B cell (primary cell): Measurements from ENCODE around the gene HLA-A. TPM values are rescaled to one million over a fixed set of nuclear protein-coding genes. Genes with fewer than 3 reads are reported as not detected.

ENCODE experiments used
- ATAC-seq: fragments of 200-7000 bp; cut with Tn5 transposase; one replicate; pipeline ENCODE4 v1.10.0; 2021; ENCODE audit warnings: low read depth, mild to moderate bottlenecking, moderate number of reproducible peaks, moderate library complexity
- CTCF ChIA-PET: fragments of 350-600 bp; sonication (Branson Sonifier 250); formaldehyde crosslinking; loops from one replicate; lab custom pipeline; 2021; ENCODE audit warnings: antibody characterized with exemption, inconsistent platforms; lab: Charles Lee
- POLR2A ChIA-PET: fragments of 350-600 bp; sonication (Branson Sonifier 250); formaldehyde crosslinking; loops from one replicate; lab custom pipeline; 2021; ENCODE audit warnings: antibody characterized with exemption; lab: Charles Lee
- DNase-seq: peaks from one replicate; pipeline ENCODE4 v3.0.0; 2013
- H2AFZ ChIP-seq: 2 replicates; pipeline ENCODE4 v1.6.1; 2012; ENCODE audit warnings: mild to moderate bottlenecking, low read depth, low read length; ENCODE audit not compliant: insufficient read depth, poor library complexity, severe bottlenecking
- H3K27ac ChIP-seq, 2 donors: 1 replicate in 1 of 2; 2 replicates in 1 of 2; pipeline ENCODE4 v1.5.1; 2012 to 2013; ENCODE audit warnings: low read length in 2 of 2, mild to moderate bottlenecking in 2 of 2, moderate library complexity in 1 of 2
- H3K27me3 ChIP-seq, 4 experiments: fragments of 200-600 bp in 1 of 4; sonication (generic) in 1 of 4; replicated peaks in 1 of 4; 1 replicate in 2 of 4; 2 replicates in 2 of 4; pipeline versions ENCODE4 v1.6.1 to v1.7.0; 2013 to 2016; ENCODE audit warnings: low read length in 3 of 4, mild to moderate bottlenecking in 2 of 4, mixed read lengths in 1 of 4, moderate library complexity in 1 of 4; ENCODE audit not compliant: insufficient read depth in 4 of 4, control insufficient read depth in 3 of 4; ENCODE audit errors: control extremely low read depth in 1 of 4
- H3K36me3 ChIP-seq, 2 experiments: replicated peaks in 1 of 2; 1 replicate in 1 of 2; 2 replicates in 1 of 2; pipeline versions ENCODE4 v1.6.1 to v1.7.1; 2013; ENCODE audit warnings: low read length in 1 of 2; ENCODE audit not compliant: insufficient read depth in 2 of 2, control insufficient read depth in 1 of 2; ENCODE audit errors: control extremely low read depth in 1 of 2, extremely low read depth in 1 of 2
- H3K4me1 ChIP-seq, 2 donors: fragments of 200-600 bp in 1 of 2; sonication (generic) in 1 of 2; 1 replicate in 1 of 2; 2 replicates in 1 of 2; pipeline versions ENCODE4 v1.5.1 to v1.6.1; 2013 to 2017; ENCODE audit warnings: low read length in 2 of 2; ENCODE audit not compliant: control insufficient read depth in 2 of 2, insufficient read depth in 2 of 2
- H3K4me2 ChIP-seq: replicated peaks from 2 replicates; pipeline ENCODE3; 2012; ENCODE audit warnings: mild to moderate bottlenecking, low read depth, low read length; ENCODE audit not compliant: poor library complexity, severe bottlenecking
- H3K4me3 ChIP-seq, 5 experiments: fragments of 200-600 bp in 1 of 5; sonication (generic) in 1 of 5; 1 replicate in 3 of 5; 2 replicates in 2 of 5; pipeline versions ENCODE4 v1.5.1 to v1.7.0; 2011 to 2016; ENCODE audit warnings: low read length in 4 of 5, mild to moderate bottlenecking in 4 of 5, low read depth in 2 of 5, control low read depth in 1 of 5, moderate library complexity in 1 of 5; ENCODE audit not compliant: insufficient read depth in 1 of 5; ENCODE audit errors: control extremely low read depth in 1 of 5, extremely low read depth in 1 of 5
- H3K79me2 ChIP-seq: fragments of 200-600 bp; sonication (generic); one replicate; pipeline ENCODE4 v1.6.0; 2016; ENCODE audit warnings: low read length; ENCODE audit not compliant: control insufficient read depth, insufficient read depth
- H3K9ac ChIP-seq: fragments of 200-600 bp; sonication (generic); 2 replicates; pipeline ENCODE4 v1.6.1; 2017; ENCODE audit warnings: mild to moderate bottlenecking, low read length, moderate library complexity
- H3K9me3 ChIP-seq, 3 donors: one replicate each; pipeline versions ENCODE4 v1.6.1 to v1.7.1; 2013; ENCODE audit warnings: low read length in 2 of 3; ENCODE audit not compliant: control insufficient read depth in 2 of 3, insufficient read depth in 1 of 3; ENCODE audit errors: control extremely low read depth in 1 of 3
- H4K20me1 ChIP-seq: 2 replicates; pipeline ENCODE4 v1.6.0; 2012; ENCODE audit warnings: mild to moderate bottlenecking, low read length; ENCODE audit not compliant: insufficient read depth, control insufficient read depth, poor library complexity, severe bottlenecking
- H3K27ac Mint-ChIP-seq: one replicate; pipeline ENCODE4 v1.8.0; 2021; ENCODE audit warnings: mixed read lengths
- H3K27me3 Mint-ChIP-seq: one replicate; pipeline ENCODE4 v1.8.0; 2021; ENCODE audit warnings: mixed read lengths
- H3K4me1 Mint-ChIP-seq: one replicate; pipeline ENCODE4 v1.8.0; 2021; ENCODE audit warnings: mixed read lengths
- H3K4me3 Mint-ChIP-seq: one replicate; pipeline ENCODE4 v1.8.0; 2021; ENCODE audit warnings: mixed read lengths
- H3K9me3 Mint-ChIP-seq: one replicate; pipeline ENCODE4 v1.8.0; 2022; ENCODE audit warnings: mixed read lengths; ENCODE audit not compliant: insufficient read depth
- EZH2 ChIP-seq: IDR thresholded peaks from 2 replicates; pipeline ENCODE4 v1.6.1; 2012; ENCODE audit warnings: borderline replicate concordance, low read depth, mild to moderate bottlenecking, moderate library complexity, low read length; ENCODE audit not compliant: insufficient read depth, poor library complexity, severe bottlenecking
- WGBS: methylation state at CpG from one replicate; pipeline ENCODE4 v1.1.5; 2013; ENCODE audit warnings: missing lambda C conversion rate; ENCODE audit not compliant: insufficient coverage; 5-methylcytosine and 5-hydroxymethylcytosine counted together
- intact Hi-C: fragments of 100-400 bp; cut with micrococcal nuclease; formaldehyde crosslinking; loops from one replicate; pipeline ENCODE4 v1.10.0; 2022
- polyA plus RNA-seq: library from polyadenylated mRNA; depleted of rRNA; stranded (reverse); fragments of >200 nt; gene quantifications from 2 replicates; pipeline ENCODE4 v1.2.3, GENCODE V29; 2012
- total RNA-seq, 2 donors: library from RNA; stranded (reverse); fragments of 120-200 nt in 1 of 2; gene quantifications; 1 replicate in 1 of 2; 2 replicates in 1 of 2; pipeline versions ENCODE4 v1.2.3 to v1.2.4, GENCODE V29; 2013 to 2022
- TF ChIP-seq, protein P1 (sequence below): fragments of 200-600 bp; IDR thresholded peaks from one replicate; pipeline ENCODE4 v1.8.0; 2022; ENCODE audit warnings: antibody characterized with exemption, mild to moderate bottlenecking

Gene HLA-A
- total and polyA plus RNA-seq, 2 donors (not counting 1 experiment from before 2014, with no cell fraction given), result 1,607 to 2,454 TPM

DNA sequence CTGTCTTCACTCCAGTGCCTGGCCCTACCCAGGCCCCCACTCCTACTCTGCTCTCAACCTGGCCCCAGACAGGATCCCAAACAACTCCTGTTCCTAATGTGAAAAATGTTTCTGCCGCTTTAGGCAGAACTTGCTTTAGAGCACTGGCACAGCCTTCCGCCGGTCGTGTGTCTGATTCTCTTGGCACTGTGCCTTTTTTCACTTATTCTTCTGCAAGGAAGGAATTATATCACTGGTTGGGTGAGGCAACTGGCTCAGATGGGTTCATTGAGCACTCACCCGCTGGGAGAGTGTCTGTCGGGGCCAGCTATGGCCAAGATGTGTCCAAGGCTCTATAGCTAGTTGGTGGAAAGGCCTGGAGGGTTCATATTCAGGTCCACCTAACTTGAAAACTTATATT lies 33.6 kb upstream of the HLA-A start:
- Mint-ChIP-seq H3K27ac (no peak overlapping the region), H3K27me3 (no peaks in the 10 kb centered on the region), H3K4me3 (no peak overlapping the region), H3K9me3 (no peaks in the 10 kb centered on the region), H3K4me1 (no peaks in the 10 kb centered on the region)
- Histone ChIP-seq H3K9me3 (no peaks in the 10 kb centered on the region), H3K9ac (no peak overlapping the region), H2AFZ (no peak overlapping the region), H3K27me3 (peaks cover 0 to 11% (median 1%) of the 10 kb centered on the region in 4 experiments), H3K4me1 (no peaks in the 10 kb centered on the region), H3K27ac (no peak overlapping the region), H4K20me1 (no peaks in the 10 kb centered on the region), H3K4me3 (no peak overlapping the region), H3K79me2 (no peaks in the 10 kb centered on the region), H3K36me3 (no peaks in the 10 kb centered on the region), H3K4me2 (no peak overlapping the region)
- TF ChIP-seq, protein P1, sequence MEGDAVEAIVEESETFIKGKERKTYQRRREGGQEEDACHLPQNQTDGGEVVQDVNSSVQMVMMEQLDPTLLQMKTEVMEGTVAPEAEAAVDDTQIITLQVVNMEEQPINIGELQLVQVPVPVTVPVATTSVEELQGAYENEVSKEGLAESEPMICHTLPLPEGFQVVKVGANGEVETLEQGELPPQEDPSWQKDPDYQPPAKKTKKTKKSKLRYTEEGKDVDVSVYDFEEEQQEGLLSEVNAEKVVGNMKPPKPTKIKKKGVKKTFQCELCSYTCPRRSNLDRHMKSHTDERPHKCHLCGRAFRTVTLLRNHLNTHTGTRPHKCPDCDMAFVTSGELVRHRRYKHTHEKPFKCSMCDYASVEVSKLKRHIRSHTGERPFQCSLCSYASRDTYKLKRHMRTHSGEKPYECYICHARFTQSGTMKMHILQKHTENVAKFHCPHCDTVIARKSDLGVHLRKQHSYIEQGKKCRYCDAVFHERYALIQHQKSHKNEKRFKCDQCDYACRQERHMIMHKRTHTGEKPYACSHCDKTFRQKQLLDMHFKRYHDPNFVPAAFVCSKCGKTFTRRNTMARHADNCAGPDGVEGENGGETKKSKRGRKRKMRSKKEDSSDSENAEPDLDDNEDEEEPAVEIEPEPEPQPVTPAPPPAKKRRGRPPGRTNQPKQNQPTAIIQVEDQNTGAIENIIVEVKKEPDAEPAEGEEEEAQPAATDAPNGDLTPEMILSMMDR, result no peak
- no peak for TF ChIP-seq EZH2
- intact Hi-C loops, result loop anchor here (1.0 kb wide), 1 partner anchor 43 kb away; no protein-coding TSS in a partner anchor
- ATAC-seq, result no peak
- ChIA-PET CTCF (no interaction called here), POLR2A (no interaction called here)
- DNase-seq, result no peak
- WGBS, result 100% methylated on average over 3 of the region's 6 CpGs

DNA sequence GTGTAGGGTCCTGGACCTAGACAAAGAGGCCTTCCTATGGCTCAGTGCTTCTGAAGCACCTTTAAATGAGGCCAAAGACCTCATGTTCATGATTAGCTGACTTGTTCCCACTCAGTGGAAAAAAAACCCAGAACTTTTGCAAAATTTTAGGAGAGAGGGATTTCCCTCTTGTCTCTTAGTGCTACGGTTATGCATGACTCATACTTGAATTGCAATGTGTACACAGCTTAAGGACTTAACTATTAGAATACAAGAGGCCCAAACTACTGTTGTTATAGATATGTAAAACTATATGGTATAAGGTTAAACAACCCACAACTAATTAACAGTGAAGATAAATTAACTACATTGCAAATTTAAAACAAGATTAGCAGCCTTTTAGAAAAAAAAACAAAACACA lies 32.3 kb upstream of the HLA-A start:
- no peak overlapping the region for H3K27ac Mint-ChIP-seq
- no peak overlapping the region for H2AFZ ChIP-seq
- no peaks in the 10 kb centered on the region for H4K20me1 ChIP-seq
- H3K9ac ChIP-seq, result no peak overlapping the region
- H3K4me3 ChIP-seq, result no peak overlapping the region
- H3K4me1 Mint-ChIP-seq, result no peaks in the 10 kb centered on the region
- H3K27me3 ChIP-seq, result peaks cover 0 to 15% (median 1%) of the 10 kb centered on the region in 4 experiments
- H3K27me3 Mint-ChIP-seq, result no peaks in the 10 kb centered on the region
- no peaks in the 10 kb centered on the region for H3K9me3 Mint-ChIP-seq
- H3K4me1 ChIP-seq, result no peaks in the 10 kb centered on the region
- ChIA-PET POLR2A (no interaction called here), CTCF (interaction anchor here (1.0 to 1.3 kb wide), 2 partner anchors 10 to 62 kb away, joined by 3 to 5 read pairs; no protein-coding TSS in a partner anchor)
- H3K4me3 Mint-ChIP-seq, result no peak overlapping the region
- TF ChIP-seq, protein P1, result no peak
- TF ChIP-seq EZH2, result no peak
- WGBS, result no CpG with 5 or more reads among the region's 1 CpG
- ATAC-seq, result no peak
- no peak overlapping the region for H3K27ac ChIP-seq
- no peak for DNase-seq
- intact Hi-C loops, result loop anchor here (1.0 kb wide), 1 partner anchor 45 kb away; no protein-coding TSS in a partner anchor
- H3K36me3 ChIP-seq, result no peaks in the 10 kb centered on the region
- H3K9me3 ChIP-seq, result no peaks in the 10 kb centered on the region
- no peaks in the 10 kb centered on the region for H3K79me2 ChIP-seq
- H3K4me2 ChIP-seq, result no peak overlapping the region
